OCI-LY7 (cell line): ENCODE data around the gene RUVBL1. TPM values are rescaled to one million over a fixed set of nuclear protein-coding genes. Genes with fewer than 3 reads are reported as not detected.

ENCODE experiments used
- BruUV-seq: library from RNA; stranded (reverse); fragments of 400-500 nt; replicated peaks from 2 replicates; lab custom pipeline; 2021; lab: Mats Ljungman, UMichigan
- CTCF ChIA-PET: fragments of 300-600 bp; sonication (Branson Sonifier 250); formaldehyde crosslinking; loops from one replicate; lab custom pipeline; 2022; ENCODE audit warnings: antibody characterized with exemption; ENCODE audit not compliant: unreplicated experiment; lab: Charles Lee
- POLR2A ChIA-PET: fragments of 300-600 bp; sonication (Branson Sonifier 250); formaldehyde crosslinking; loops from one replicate; lab custom pipeline; 2022; ENCODE audit warnings: antibody characterized with exemption; lab: Charles Lee
- DNase-seq: peaks from one replicate; pipeline ENCODE4 v3.0.0-alpha.2; 2015; ENCODE audit warnings: low spot score
- H2AFZ ChIP-seq: fragments of 200-600 bp; sonication (generic), shearing (Covaris generic); 2 replicates; pipeline ENCODE4 v1.6.1; 2014; ENCODE audit warnings: mild to moderate bottlenecking, antibody characterized with exemption, low read length, moderate library complexity
- H3K27ac ChIP-seq: fragments of 200-600 bp; sonication (generic); 2 replicates; pipeline ENCODE4 v1.5.1; 2014; ENCODE audit warnings: mixed run types, low read depth, mild to moderate bottlenecking, moderate library complexity, low read length, inconsistent platforms; ENCODE audit not compliant: poor library complexity, severe bottlenecking
- H3K36me3 ChIP-seq: fragments of 200-600 bp; sonication (generic); 2 replicates; pipeline ENCODE4 v1.6.1; 2014; ENCODE audit warnings: mild to moderate bottlenecking, antibody characterized with exemption, low read length, moderate library complexity, mixed read lengths; ENCODE audit not compliant: insufficient read depth
- H3K4me1 ChIP-seq: fragments of 200-600 bp; sonication (generic); 2 replicates; pipeline ENCODE4 v1.5.1; 2014; ENCODE audit warnings: mild to moderate bottlenecking, low read length; ENCODE audit not compliant: insufficient read depth, poor library complexity, severe bottlenecking
- H3K4me2 ChIP-seq: fragments of 200-600 bp; sonication (generic); 2 replicates; pipeline ENCODE4 v1.6.1; 2014; ENCODE audit warnings: mild to moderate bottlenecking, low read length
- H3K4me3 ChIP-seq: fragments of 200-600 bp; sonication (generic); 2 replicates; pipeline ENCODE4 v1.5.1; 2014; ENCODE audit warnings: mild to moderate bottlenecking, low read depth, low read length; ENCODE audit not compliant: poor library complexity, severe bottlenecking
- H3K79me2 ChIP-seq: fragments of 200-600 bp; sonication (generic); 2 replicates; pipeline ENCODE4 v1.6.1; 2016; ENCODE audit warnings: low read depth, mild to moderate bottlenecking, low read length, moderate library complexity, mixed read lengths; ENCODE audit not compliant: insufficient read depth
- H3K9me2 ChIP-seq: fragments of 200-600 bp; sonication (generic); 2 replicates; pipeline ENCODE4 v1.6.1; 2016; ENCODE audit warnings: mild to moderate bottlenecking, low read length, mixed read lengths; ENCODE audit not compliant: insufficient read depth
- H3K9me3 ChIP-seq: fragments of 200-600 bp; sonication (generic); 2 replicates; pipeline ENCODE4 v1.6.1; 2014; ENCODE audit warnings: mild to moderate bottlenecking, mixed run types, low read length, mixed read lengths
- H4K20me1 ChIP-seq: fragments of 200-600 bp; sonication (generic); 2 replicates; pipeline ENCODE4 v1.6.1; 2014; ENCODE audit warnings: mild to moderate bottlenecking, antibody characterized with exemption, low read length, moderate library complexity, mixed read lengths; ENCODE audit not compliant: insufficient read depth
- EZH2phosphoT487 ChIP-seq: fragments of 200-600 bp; sonication (generic); IDR thresholded peaks from 2 replicates; pipeline ENCODE4 v1.6.1; 2018; ENCODE audit warnings: low read depth, borderline replicate concordance, mild to moderate bottlenecking, mixed run types, antibody characterized with exemption, low read length, moderate library complexity, mixed read lengths
- intact Hi-C: fragments of 100-400 bp; cut with micrococcal nuclease; formaldehyde crosslinking; loops from one replicate; pipeline ENCODE4 v1.10.0; 2022; ENCODE audit not compliant: unreplicated experiment
- total RNA-seq, 2 experiments: library from RNA; depleted of rRNA in 1 of 2; stranded (reverse); fragments of >200 nt in 1 of 2; shearing (Covaris generic) in 1 of 2; gene quantifications; 2 replicates each; pipeline ENCODE4 v1.2.3, GENCODE V29; 2014 to 2022
- TF ChIP-seq, protein P1 (sequence below): fragments of 200-600 bp; sonication (generic); conservative IDR thresholded peaks from 2 replicates; pipeline ENCODE4 v1.5.1; 2014; ENCODE audit warnings: mild to moderate bottlenecking, antibody characterized with exemption, low read length, moderate library complexity, mixed read lengths

RUVBL1 gene
- total RNA-seq, 2 experiments from 2014 or later = 91.4 to 103 TPM

DNA sequence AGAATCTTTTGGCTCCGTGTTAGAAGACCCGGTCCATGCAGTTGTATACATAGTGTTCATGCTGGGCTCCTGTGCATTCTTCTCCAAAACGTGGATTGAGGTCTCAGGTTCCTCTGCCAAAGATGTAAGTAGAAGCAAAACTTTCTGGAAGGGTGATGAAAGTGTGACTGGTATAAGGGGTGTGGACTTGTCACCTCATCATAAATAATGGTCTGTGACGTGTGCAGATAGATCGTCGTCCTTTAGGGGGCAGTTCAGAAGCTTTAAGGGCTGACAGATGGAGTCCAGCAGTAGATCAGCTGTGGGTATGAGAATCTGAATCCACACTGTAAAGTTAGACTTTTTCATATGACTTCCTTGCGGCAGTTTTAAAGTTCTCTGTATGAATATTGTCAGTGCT is 56.1 kb downstream of the RUVBL1 start:
- POLR2A ChIA-PET = interaction anchor here (0.5 kb wide), 1 partner anchor 388 kb away, joined by 3 read pairs; no protein-coding TSS in a partner anchor
- CTCF ChIA-PET = no interaction called here
- Histone ChIP-seq H4K20me1 (peaks cover 3% of the 10 kb centered on the region; the same call in 1 of the 2 replicates), H3K4me1 (no peaks in the 10 kb centered on the region), H3K9me2 (no peaks in the 10 kb centered on the region), H3K27ac (no peak overlapping the region), H3K4me3 (no peak overlapping the region), H2AFZ (no peak overlapping the region), H3K79me2 (no peaks in the 10 kb centered on the region), H3K9me3 (no peaks in the 10 kb centered on the region), H3K4me2 (no peak overlapping the region), H3K36me3 (peaks cover 100% of the 10 kb centered on the region)
- no TSS peak for BruUV-seq
- intact Hi-C loops = no loop called here
- no peak for TF ChIP-seq EZH2phosphoT487
- TF ChIP-seq, protein P1, sequence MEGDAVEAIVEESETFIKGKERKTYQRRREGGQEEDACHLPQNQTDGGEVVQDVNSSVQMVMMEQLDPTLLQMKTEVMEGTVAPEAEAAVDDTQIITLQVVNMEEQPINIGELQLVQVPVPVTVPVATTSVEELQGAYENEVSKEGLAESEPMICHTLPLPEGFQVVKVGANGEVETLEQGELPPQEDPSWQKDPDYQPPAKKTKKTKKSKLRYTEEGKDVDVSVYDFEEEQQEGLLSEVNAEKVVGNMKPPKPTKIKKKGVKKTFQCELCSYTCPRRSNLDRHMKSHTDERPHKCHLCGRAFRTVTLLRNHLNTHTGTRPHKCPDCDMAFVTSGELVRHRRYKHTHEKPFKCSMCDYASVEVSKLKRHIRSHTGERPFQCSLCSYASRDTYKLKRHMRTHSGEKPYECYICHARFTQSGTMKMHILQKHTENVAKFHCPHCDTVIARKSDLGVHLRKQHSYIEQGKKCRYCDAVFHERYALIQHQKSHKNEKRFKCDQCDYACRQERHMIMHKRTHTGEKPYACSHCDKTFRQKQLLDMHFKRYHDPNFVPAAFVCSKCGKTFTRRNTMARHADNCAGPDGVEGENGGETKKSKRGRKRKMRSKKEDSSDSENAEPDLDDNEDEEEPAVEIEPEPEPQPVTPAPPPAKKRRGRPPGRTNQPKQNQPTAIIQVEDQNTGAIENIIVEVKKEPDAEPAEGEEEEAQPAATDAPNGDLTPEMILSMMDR = no peak
- no peak for DNase-seq

GRCh38 chr3:128066676-128067075 is 56.9 kb downstream of the RUVBL1 start:
- no peak for DNase-seq
- no TSS peak for BruUV-seq
- intact Hi-C loops = no loop called here

GRCh38 chr3:128066114-128066513 is 57.5 kb downstream of the RUVBL1 start:
- Histone ChIP-seq H2AFZ (no peak overlapping the region), H3K9me2 (no peaks in the 10 kb centered on the region), H3K79me2 (no peaks in the 10 kb centered on the region), H3K4me2 (no peak overlapping the region), H3K4me1 (no peaks in the 10 kb centered on the region), H3K4me3 (no peak overlapping the region), H3K9me3 (no peaks in the 10 kb centered on the region), H4K20me1 (peaks cover 3% of the 10 kb centered on the region; the same call in 1 of the 2 replicates), H3K36me3 (peaks cover 100% of the 10 kb centered on the region), H3K27ac (no peak overlapping the region)
- intact Hi-C loops = no loop called here
- CTCF ChIA-PET = interaction anchor here (1.0 kb wide), 1 partner anchor 11 kb away, joined by 3 read pairs; no protein-coding TSS in a partner anchor
- POLR2A ChIA-PET = interaction anchor here (1.1 to 1.3 kb wide), 2 partner anchors 8 to 13 kb away, joined by 3 read pairs; no protein-coding TSS in a partner anchor
- BruUV-seq = no TSS peak
- DNase-seq = no peak
- TF ChIP-seq EZH2phosphoT487 = no peak
- TF ChIP-seq, protein P1 = no peak

More at GRCh38 chr3:128066676-128067075, 56.9 kb downstream of the RUVBL1 start:
- Histone ChIP-seq H2AFZ (no peak overlapping the region), H3K9me2 (no peaks in the 10 kb centered on the region), H3K36me3 (peaks cover 100% of the 10 kb centered on the region), H3K79me2 (no peaks in the 10 kb centered on the region), H3K4me2 (no peak overlapping the region), H3K4me3 (no peak overlapping the region), H3K27ac (no peak overlapping the region), H3K9me3 (no peaks in the 10 kb centered on the region), H4K20me1 (peaks cover 3% of the 10 kb centered on the region; the same call in 1 of the 2 replicates), H3K4me1 (no peaks in the 10 kb centered on the region)
- TF ChIP-seq, protein P1 = no peak
- TF ChIP-seq EZH2phosphoT487 = no peak
- ChIA-PET CTCF (no interaction called here), POLR2A (no interaction called here)
